Activated B cell treated with CpG ODN at 0.5 μM for 24 hours (primary cell): ENCODE results near the gene HELZ. TPM values are rescaled to one million over a fixed set of nuclear protein-coding genes. Genes with fewer than 3 reads are reported as not detected.

Experiments
- ATAC-seq: fragments of 200-7000 bp; cut with Tn5 transposase; one replicate; pipeline ENCODE4 v1.10.0; 2021; ENCODE audit warnings: low read depth, mild to moderate bottlenecking, moderate library complexity
- CTCF ChIA-PET: fragments of 350-600 bp; sonication (Branson Sonifier 250); formaldehyde crosslinking; loops from one replicate; lab custom pipeline; 2021; ENCODE audit warnings: antibody characterized with exemption; lab: Charles Lee
- POLR2A ChIA-PET: fragments of 350-600 bp; sonication (Branson Sonifier 250); formaldehyde crosslinking; loops from one replicate; lab custom pipeline; 2021; ENCODE audit warnings: antibody characterized with exemption; lab: Charles Lee
- DNase-seq: peaks from one replicate; pipeline ENCODE4 v3.0.0; 2022
- H3K27ac Mint-ChIP-seq: one replicate; pipeline ENCODE4 v1.8.0; 2020; ENCODE audit warnings: mixed read lengths
- H3K27me3 Mint-ChIP-seq: one replicate; pipeline ENCODE4 v1.8.0; 2021; ENCODE audit warnings: mixed read lengths
- H3K36me3 Mint-ChIP-seq: one replicate; pipeline ENCODE4 v1.8.0; 2021; ENCODE audit warnings: low read depth, mixed read lengths
- H3K4me1 Mint-ChIP-seq: one replicate; pipeline ENCODE4 v1.8.0; 2021; ENCODE audit warnings: mixed read lengths
- H3K4me3 Mint-ChIP-seq: one replicate; pipeline ENCODE4 v1.8.0; 2020; ENCODE audit warnings: mild to moderate bottlenecking, mixed read lengths
- H3K9me3 Mint-ChIP-seq: one replicate; pipeline ENCODE4 v1.8.0; 2020; ENCODE audit warnings: mixed read lengths
- intact Hi-C: fragments of 100-400 bp; cut with micrococcal nuclease; formaldehyde crosslinking; loops from one replicate; pipeline ENCODE4 v1.15.1; 2024
- total RNA-seq: library from RNA; stranded (reverse); gene quantifications from 2 replicates; pipeline ENCODE4 v1.2.3, GENCODE V29; 2022
- TF ChIP-seq, protein P1 (sequence below): fragments of 200-600 bp; IDR thresholded peaks from one replicate; pipeline ENCODE4 v1.8.0; 2022; ENCODE audit warnings: antibody characterized with exemption, mild to moderate bottlenecking

HELZ gene
- total RNA-seq, 1 donor from 2014 or later: 69.7 TPM

DNA sequence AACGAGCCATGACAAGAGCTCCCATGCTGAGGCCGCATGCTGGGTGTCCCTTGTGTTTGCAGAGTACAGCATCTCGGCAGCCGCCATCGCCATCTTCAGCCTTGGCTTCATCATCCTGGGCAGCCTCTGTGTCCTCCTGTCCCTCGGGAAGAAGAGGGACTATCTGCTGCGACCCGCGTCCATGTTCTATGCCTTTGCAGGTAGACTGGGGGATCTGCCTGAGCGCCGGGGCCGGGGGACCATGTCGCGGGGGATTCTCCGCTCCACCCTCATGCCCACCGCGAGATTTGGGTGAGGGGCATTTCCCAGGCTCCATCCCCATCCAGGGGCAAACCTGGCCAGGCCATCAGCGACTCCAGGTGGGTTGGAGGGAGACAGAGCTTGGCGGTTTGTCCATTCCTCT lies 190.0 kb downstream of the HELZ start:
- CTCF ChIA-PET: no interaction called here
- no peak overlapping the region for H3K4me3 Mint-ChIP-seq
- no peak overlapping the region for H3K27ac Mint-ChIP-seq
- H3K36me3 Mint-ChIP-seq: no peaks in the 10 kb centered on the region
- intact Hi-C loops: no loop called here
- POLR2A ChIA-PET: no interaction called here
- TF ChIP-seq, protein P1, sequence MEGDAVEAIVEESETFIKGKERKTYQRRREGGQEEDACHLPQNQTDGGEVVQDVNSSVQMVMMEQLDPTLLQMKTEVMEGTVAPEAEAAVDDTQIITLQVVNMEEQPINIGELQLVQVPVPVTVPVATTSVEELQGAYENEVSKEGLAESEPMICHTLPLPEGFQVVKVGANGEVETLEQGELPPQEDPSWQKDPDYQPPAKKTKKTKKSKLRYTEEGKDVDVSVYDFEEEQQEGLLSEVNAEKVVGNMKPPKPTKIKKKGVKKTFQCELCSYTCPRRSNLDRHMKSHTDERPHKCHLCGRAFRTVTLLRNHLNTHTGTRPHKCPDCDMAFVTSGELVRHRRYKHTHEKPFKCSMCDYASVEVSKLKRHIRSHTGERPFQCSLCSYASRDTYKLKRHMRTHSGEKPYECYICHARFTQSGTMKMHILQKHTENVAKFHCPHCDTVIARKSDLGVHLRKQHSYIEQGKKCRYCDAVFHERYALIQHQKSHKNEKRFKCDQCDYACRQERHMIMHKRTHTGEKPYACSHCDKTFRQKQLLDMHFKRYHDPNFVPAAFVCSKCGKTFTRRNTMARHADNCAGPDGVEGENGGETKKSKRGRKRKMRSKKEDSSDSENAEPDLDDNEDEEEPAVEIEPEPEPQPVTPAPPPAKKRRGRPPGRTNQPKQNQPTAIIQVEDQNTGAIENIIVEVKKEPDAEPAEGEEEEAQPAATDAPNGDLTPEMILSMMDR: no peak
- DNase-seq: no peak
- H3K4me1 Mint-ChIP-seq: peaks cover 2% of the 10 kb centered on the region
- H3K27me3 Mint-ChIP-seq: no peaks in the 10 kb centered on the region
- ATAC-seq: no peak
- H3K9me3 Mint-ChIP-seq: no peaks in the 10 kb centered on the region

DNA sequence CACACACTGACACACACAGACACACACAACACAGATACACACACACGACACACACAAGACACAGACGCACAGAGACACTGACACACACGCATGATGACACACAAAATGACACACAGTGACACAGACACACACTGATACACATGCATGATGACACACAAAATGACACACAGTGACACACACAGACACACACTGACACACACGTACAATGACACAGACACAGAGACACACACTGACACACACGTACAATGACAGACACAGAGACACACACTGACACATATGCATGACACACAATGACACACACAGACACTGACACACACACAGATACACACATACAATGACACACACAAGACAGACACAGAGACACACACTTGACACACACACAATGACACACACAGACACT lies 190.4 kb downstream of the HELZ start:
- ChIA-PET POLR2A (no interaction called here), CTCF (no interaction called here)
- Mint-ChIP-seq H3K27me3 (no peaks in the 10 kb centered on the region), H3K36me3 (no peaks in the 10 kb centered on the region), H3K9me3 (no peaks in the 10 kb centered on the region), H3K27ac (no peak overlapping the region), H3K4me3 (no peak overlapping the region), H3K4me1 (peaks cover 2% of the 10 kb centered on the region)
- TF ChIP-seq, protein P1: no peak
- intact Hi-C loops: no loop called here
- ATAC-seq: no peak
- no peak for DNase-seq

DNA sequence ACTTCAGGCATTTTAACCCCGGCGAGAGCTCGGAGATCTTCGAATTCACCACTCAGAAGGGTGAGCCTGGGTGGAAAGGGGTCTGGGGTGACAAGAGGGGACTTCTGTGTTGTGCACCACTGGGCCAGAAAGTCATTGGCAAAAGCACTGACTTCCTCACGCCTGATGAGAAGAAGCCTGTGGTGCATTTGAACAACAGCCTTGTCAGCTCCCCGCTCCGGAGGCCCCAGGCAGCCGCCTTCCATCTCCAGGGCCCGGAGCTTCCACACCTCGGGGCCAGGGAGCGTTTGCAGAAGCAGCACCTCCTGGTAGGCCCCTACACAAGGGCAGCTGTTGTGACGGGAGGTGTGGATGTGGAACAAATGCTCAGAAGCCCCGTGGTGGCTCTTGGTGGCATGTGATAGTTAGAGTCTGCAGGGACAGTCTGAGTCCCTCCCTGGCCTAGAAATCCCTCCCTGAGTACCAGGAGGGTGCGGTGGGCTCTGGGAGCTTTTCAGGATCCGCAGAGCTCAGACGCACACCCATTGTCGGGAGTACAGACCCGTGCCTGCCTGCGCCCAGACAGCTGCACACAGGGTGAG lies 190.9 kb downstream of the HELZ start:
- ChIA-PET POLR2A (no interaction called here), CTCF (no interaction called here)
- Mint-ChIP-seq H3K27ac (no peak overlapping the region), H3K36me3 (no peaks in the 10 kb centered on the region), H3K27me3 (no peaks in the 10 kb centered on the region), H3K4me1 (peaks cover 2% of the 10 kb centered on the region), H3K4me3 (no peak overlapping the region), H3K9me3 (peaks cover 2% of the 10 kb centered on the region)
- TF ChIP-seq, protein P1: no peak
- intact Hi-C loops: no loop called here
- DNase-seq: no peak
- no peak for ATAC-seq

DNA sequence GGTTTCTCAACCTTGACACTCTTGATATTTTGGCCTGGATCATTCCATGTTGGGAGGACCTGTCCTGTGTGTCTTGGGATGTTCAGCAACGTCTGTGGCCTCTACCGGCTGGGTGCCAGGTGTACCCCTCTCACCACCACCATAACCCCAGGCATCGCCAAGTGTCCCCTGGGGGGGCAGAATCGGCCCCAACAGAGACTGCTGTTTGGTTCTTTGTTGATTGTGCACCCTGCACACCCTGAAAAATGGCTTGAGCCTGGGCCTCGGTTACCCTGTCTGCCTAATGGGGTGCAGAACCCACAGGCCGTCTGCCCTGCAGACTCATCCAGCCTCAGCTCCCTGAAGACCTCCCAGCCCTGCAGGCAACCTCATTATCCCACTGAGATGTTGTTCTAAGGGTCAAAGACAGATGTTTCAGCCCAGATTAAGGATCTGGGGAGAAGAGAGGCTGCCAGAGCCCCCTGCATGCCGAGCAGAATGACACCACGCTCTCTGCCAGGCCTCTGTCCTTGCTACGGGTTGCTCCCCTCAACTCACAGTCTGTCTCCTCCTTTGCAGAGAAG lies 191.5 kb downstream of the HELZ start:
- CTCF ChIA-PET: no interaction called here
- Mint-ChIP-seq H3K9me3 (peaks cover 8% of the 10 kb centered on the region), H3K27me3 (no peaks in the 10 kb centered on the region), H3K27ac (no peak overlapping the region), H3K36me3 (peaks cover 5% of the 10 kb centered on the region), H3K4me3 (no peak overlapping the region), H3K4me1 (peaks cover 2% of the 10 kb centered on the region)
- POLR2A ChIA-PET: no interaction called here
- TF ChIP-seq, protein P1: no peak
- DNase-seq (no peak), ATAC-seq (no peak)
- intact Hi-C loops: no loop called here

DNA sequence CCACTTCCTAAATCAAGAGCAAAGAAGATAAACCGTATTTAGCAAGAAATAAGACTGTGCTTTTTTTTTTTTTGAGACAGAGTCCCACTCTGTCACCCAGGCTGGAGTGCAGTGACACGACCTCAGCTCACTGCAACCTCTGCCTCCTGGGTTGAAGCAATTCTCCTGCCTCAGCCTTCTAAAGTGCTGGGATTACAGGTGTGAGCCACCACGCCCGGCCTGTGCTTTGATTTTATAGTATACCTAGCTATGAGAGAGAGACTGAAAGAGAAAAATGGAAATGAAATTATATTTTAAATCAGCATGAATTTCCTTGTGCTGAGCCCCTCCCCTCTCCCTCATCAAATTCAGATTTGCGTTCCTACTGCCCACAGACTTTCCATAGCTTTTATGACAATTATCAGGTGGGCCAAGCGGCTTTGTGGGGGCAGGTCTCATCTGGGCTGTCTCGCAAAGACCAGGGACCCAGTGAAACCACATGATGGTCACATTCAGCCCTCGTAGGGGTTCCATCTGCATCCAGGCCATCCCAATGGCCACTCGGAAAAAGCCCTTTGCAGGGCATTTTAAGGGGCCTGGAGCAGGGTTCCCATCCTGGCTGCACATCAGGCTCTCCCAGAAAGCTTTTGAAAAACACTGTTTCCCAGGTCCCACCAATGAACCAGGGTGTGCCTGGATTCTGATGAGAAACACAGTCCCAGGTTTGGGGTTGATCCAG lies 192.1 kb downstream of the HELZ start:
- Mint-ChIP-seq H3K4me3 (no peak overlapping the region), H3K27me3 (no peaks in the 10 kb centered on the region), H3K9me3 (peaks cover 12% of the 10 kb centered on the region), H3K36me3 (peaks cover 5% of the 10 kb centered on the region), H3K27ac (no peak overlapping the region), H3K4me1 (peaks cover 2% of the 10 kb centered on the region)
- DNase-seq (no peak), ATAC-seq (no peak)
- intact Hi-C loops: no loop called here
- ChIA-PET CTCF (no interaction called here), POLR2A (no interaction called here)
- TF ChIP-seq, protein P1: no peak
